Endothelial cell (in vitro differentiated cells): Measurements from ENCODE around the gene RPH3AL. TPM values are rescaled to one million over a fixed set of nuclear protein-coding genes. Genes with fewer than 3 reads are reported as not detected.

Experiments used
- DNase-seq: peaks from one replicate; pipeline ENCODE4 v3.0.0; 2021; ENCODE audit warnings: low spot score
- H3K27ac Mint-ChIP-seq: one replicate; pipeline ENCODE4 v1.8.0; 2021; ENCODE audit warnings: mixed read lengths, inconsistent platforms; ENCODE audit not compliant: unreplicated experiment
- H3K27me3 Mint-ChIP-seq: one replicate; pipeline ENCODE4 v1.8.0; 2021; ENCODE audit warnings: mild to moderate bottlenecking, moderate library complexity, mixed read lengths, inconsistent platforms; ENCODE audit not compliant: unreplicated experiment
- H3K36me3 Mint-ChIP-seq: one replicate; pipeline ENCODE4 v1.8.0; 2021; ENCODE audit warnings: mild to moderate bottlenecking, low read depth, mixed read lengths, inconsistent platforms; ENCODE audit not compliant: unreplicated experiment
- H3K4me1 Mint-ChIP-seq: one replicate; pipeline ENCODE4 v1.8.0; 2021; ENCODE audit warnings: mild to moderate bottlenecking, mixed read lengths, inconsistent platforms; ENCODE audit not compliant: unreplicated experiment
- H3K4me3 Mint-ChIP-seq: one replicate; pipeline ENCODE4 v1.8.0; 2021; ENCODE audit warnings: mild to moderate bottlenecking, mixed read lengths, inconsistent platforms; ENCODE audit not compliant: unreplicated experiment
- H3K9me3 Mint-ChIP-seq: one replicate; pipeline ENCODE4 v1.8.0; 2021; ENCODE audit warnings: mixed read lengths, inconsistent platforms; ENCODE audit not compliant: unreplicated experiment
- CTCF ChIP-seq: fragments of 200-600 bp; sonication (generic); IDR thresholded peaks from one replicate; pipeline ENCODE4 v1.5.0; 2021; ENCODE audit warnings: antibody characterized with exemption; ENCODE audit not compliant: unreplicated experiment
- total RNA-seq: library from RNA; stranded (reverse); fragmentation: NEBNext Ultra II Directional; extraction: Animal tissue kit (Norgen Biotek cat#: 25700); gene quantifications from one replicate; pipeline ENCODE4 v1.2.1, GENCODE V29; 2021; ENCODE audit not compliant: unreplicated experiment

Gene RPH3AL
- total RNA-seq, 1 donor from 2014 or later = 3.4 TPM

DNA sequence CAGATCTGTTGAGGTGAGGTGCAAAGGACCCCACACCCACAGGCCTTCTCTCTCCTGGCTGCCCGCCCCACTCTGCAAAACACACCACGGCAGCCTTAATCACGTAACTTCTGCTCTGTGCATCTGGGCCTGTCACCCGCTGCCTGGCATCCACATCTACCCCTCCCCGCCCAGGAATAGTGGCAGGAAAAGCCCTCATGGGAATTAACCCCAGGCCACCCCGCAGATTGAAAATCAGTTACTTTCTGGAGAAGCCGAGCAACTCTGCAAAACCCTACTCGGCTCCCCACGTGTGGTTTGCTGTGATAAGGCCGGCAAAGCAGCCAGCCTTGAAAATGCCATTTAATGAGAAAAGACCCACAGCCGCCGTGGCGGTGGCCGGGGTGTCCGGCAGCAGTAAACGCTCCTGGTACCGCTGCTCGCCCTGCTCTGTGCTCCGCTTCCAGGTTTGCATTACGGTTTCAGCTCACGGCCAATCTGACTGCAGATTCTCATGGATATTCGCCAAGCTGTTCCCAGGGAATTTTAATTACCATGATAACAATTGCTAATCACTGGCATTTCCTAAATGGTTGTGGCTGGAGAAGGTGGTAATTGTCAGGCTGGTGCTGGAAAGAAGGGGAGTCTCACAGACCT is 93.1 kb downstream of the RPH3AL start:
- Mint-ChIP-seq H3K27ac (no peak overlapping the region), H3K36me3 (peaks cover 19% of the 10 kb centered on the region), H3K9me3 (peaks cover 5% of the 10 kb centered on the region), H3K4me3 (no peak overlapping the region), H3K27me3 (peaks cover 5% of the 10 kb centered on the region), H3K4me1 (peaks cover 8% of the 10 kb centered on the region)
- no peak for DNase-seq
- TF ChIP-seq CTCF = no peak

- peaks cover 5% of the 10 kb centered on the region for H3K27me3 Mint-ChIP-seq
- peaks cover 5% of the 10 kb centered on the region for H3K9me3 Mint-ChIP-seq
- no peak overlapping the region for H3K4me3 Mint-ChIP-seq
- H3K4me1 Mint-ChIP-seq = peaks cover 8% of the 10 kb centered on the region
- H3K36me3 Mint-ChIP-seq = peaks cover 19% of the 10 kb centered on the region
- TF ChIP-seq CTCF = no peak
- H3K27ac Mint-ChIP-seq = no peak overlapping the region
- no peak for DNase-seq
Observed at GRCh38 chr17:258906-259305, 93.7 kb downstream of the RPH3AL start.

DNA sequence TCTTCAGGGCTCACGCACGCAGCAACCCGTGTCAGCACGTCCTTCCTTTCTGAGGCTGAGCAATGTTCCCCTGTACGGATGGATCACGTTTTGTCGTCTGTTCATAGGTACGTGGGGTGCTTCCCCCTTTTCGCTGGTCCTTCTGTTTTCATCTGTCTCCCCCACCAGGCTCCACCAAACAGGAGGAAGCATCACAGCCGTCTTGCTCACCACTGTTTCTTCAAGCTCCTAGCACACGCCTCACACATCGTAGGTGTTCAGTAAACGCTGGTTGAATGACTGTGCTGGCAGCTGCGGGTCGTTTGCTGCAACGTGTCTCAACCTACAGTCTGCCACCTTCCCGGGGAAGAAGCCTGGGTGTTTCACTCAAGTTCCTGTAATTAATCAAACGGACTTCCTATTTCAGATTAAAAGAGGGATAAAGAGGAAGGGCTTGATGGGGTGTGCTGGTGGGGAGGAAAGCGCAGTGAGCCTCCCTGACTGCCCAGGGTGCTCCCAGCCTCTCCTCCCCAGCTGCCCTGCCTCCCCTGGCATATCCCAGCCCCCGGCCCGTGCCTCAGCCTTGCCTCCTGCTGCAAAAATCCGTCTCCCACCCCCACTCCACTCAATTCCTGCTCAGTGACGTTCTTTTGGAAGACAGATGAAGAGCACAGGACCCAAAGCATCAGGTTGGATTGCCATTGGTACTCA is 94.4 kb downstream of the RPH3AL start:
- TF ChIP-seq CTCF = no peak
- Mint-ChIP-seq H3K9me3 (peaks cover 5% of the 10 kb centered on the region), H3K27me3 (peaks cover 5% of the 10 kb centered on the region), H3K36me3 (peaks cover 13% of the 10 kb centered on the region), H3K27ac (no peak overlapping the region), H3K4me1 (peaks cover 8% of the 10 kb centered on the region), H3K4me3 (no peak overlapping the region)
- DNase-seq = no peak

GRCh38 chr17:253091-253846 is 99.3 kb downstream of the RPH3AL start:
- no peak for DNase-seq
- H3K36me3 Mint-ChIP-seq = no peaks in the 10 kb centered on the region
- H3K27me3 Mint-ChIP-seq = peaks cover 3% of the 10 kb centered on the region
- H3K27ac Mint-ChIP-seq = no peak overlapping the region
- H3K9me3 Mint-ChIP-seq = no peaks in the 10 kb centered on the region
- no peak overlapping the region for H3K4me3 Mint-ChIP-seq
- TF ChIP-seq CTCF = no peak
- H3K4me1 Mint-ChIP-seq = peaks cover 3% of the 10 kb centered on the region
